Measurements from ENCODE around the gene CCDC171.

DNA sequence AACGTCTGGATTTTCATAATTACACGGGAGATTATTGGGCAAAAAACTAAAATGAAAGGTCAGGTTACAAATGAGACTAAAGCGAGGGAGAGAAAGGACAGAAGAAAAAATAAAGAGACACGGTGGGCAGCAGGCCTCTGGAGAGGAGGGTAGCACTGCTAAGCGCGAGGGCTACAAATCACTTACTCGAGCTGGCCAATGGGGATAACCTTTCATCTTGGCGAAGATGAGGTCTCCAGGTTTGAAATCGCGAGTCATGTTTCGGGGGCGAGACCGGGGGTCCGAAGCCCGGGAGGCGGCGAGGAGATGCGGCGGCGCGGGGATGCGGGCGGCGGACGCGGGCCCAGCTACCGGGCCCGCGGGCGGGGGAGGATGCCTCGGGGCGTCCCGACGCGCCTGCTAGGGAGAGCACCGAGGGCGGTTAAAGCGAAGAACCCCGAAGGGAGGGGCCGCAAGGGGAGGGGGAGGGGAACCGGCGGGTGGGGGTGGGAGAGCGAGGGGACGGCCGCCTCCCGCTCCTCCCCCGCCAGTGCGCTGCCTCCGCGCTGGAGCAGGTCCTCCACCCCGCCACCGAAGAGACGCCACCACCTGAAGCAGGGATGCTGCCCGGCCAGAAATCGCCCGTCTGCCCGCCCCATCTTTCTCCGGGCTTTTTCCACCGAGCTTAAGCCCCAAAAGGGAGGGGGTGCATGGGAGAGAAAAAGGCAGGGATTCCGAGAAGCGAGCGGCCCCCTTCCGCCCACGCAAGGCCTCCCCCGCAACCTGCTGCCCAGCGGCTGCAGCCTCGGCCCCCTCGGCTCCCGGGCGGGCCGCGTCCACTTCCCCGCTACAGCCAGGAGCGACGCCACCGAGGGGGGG, 42.7 kb upstream of the CCDC171 start:
- TF ChIP-seq, protein P1, sequence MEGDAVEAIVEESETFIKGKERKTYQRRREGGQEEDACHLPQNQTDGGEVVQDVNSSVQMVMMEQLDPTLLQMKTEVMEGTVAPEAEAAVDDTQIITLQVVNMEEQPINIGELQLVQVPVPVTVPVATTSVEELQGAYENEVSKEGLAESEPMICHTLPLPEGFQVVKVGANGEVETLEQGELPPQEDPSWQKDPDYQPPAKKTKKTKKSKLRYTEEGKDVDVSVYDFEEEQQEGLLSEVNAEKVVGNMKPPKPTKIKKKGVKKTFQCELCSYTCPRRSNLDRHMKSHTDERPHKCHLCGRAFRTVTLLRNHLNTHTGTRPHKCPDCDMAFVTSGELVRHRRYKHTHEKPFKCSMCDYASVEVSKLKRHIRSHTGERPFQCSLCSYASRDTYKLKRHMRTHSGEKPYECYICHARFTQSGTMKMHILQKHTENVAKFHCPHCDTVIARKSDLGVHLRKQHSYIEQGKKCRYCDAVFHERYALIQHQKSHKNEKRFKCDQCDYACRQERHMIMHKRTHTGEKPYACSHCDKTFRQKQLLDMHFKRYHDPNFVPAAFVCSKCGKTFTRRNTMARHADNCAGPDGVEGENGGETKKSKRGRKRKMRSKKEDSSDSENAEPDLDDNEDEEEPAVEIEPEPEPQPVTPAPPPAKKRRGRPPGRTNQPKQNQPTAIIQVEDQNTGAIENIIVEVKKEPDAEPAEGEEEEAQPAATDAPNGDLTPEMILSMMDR (conservative IDR thresholded peaks at IDR 0.05; ENCODE audit: low read depth in 2 of 2): no peak
- TF ChIP-seq EZH2 (IDR thresholded peaks at IDR 0.05; ENCODE audit: low read depth, unreplicated experiment) (no peak), POLR2AphosphoS5 (IDR thresholded peaks at IDR 0.05; ENCODE audit: low read depth) (peak; percentile 64), ZNF331 (CRISPR knock-in tag; IDR thresholded peaks at IDR 0.05; ENCODE audit: low read depth) (no peak), CREB1 (CRISPR knock-in tag; IDR thresholded peaks at IDR 0.05; ENCODE audit: low read depth) (no peak), EZH2phosphoT487 (IDR thresholded peaks at IDR 0.05; ENCODE audit: unreplicated experiment) (no peak), STAT1 (IDR thresholded peaks at IDR 0.05; ENCODE audit: unreplicated experiment) (no peak)
- TF ChIP-seq, protein P2, sequence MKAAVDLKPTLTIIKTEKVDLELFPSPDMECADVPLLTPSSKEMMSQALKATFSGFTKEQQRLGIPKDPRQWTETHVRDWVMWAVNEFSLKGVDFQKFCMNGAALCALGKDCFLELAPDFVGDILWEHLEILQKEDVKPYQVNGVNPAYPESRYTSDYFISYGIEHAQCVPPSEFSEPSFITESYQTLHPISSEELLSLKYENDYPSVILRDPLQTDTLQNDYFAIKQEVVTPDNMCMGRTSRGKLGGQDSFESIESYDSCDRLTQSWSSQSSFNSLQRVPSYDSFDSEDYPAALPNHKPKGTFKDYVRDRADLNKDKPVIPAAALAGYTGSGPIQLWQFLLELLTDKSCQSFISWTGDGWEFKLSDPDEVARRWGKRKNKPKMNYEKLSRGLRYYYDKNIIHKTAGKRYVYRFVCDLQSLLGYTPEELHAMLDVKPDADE (IDR thresholded peaks at IDR 0.05): 0 out of 2 replicates have a peak, but pooled peaks have one; percentile 12
- TF ChIP-seq, protein P3, sequence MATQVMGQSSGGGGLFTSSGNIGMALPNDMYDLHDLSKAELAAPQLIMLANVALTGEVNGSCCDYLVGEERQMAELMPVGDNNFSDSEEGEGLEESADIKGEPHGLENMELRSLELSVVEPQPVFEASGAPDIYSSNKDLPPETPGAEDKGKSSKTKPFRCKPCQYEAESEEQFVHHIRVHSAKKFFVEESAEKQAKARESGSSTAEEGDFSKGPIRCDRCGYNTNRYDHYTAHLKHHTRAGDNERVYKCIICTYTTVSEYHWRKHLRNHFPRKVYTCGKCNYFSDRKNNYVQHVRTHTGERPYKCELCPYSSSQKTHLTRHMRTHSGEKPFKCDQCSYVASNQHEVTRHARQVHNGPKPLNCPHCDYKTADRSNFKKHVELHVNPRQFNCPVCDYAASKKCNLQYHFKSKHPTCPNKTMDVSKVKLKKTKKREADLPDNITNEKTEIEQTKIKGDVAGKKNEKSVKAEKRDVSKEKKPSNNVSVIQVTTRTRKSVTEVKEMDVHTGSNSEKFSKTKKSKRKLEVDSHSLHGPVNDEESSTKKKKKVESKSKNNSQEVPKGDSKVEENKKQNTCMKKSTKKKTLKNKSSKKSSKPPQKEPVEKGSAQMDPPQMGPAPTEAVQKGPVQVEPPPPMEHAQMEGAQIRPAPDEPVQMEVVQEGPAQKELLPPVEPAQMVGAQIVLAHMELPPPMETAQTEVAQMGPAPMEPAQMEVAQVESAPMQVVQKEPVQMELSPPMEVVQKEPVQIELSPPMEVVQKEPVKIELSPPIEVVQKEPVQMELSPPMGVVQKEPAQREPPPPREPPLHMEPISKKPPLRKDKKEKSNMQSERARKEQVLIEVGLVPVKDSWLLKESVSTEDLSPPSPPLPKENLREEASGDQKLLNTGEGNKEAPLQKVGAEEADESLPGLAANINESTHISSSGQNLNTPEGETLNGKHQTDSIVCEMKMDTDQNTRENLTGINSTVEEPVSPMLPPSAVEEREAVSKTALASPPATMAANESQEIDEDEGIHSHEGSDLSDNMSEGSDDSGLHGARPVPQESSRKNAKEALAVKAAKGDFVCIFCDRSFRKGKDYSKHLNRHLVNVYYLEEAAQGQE (IDR thresholded peaks at IDR 0.05; ENCODE audit: unreplicated experiment): no peak

Data from GM23338 (cell line).